A673 (cell line): ENCODE data around the gene GPR37. TPM values are rescaled to one million over a fixed set of nuclear protein-coding genes. Genes with fewer than 3 reads are reported as not detected.
A peak's percentile ranks its signal among the peaks of the same experiment; 100 is the strongest.

ENCODE experiments used
- BruUV-seq: library from RNA; stranded (reverse); fragments of 400-500 nt; replicated peaks from 2 replicates; lab custom pipeline; 2021; lab: Mats Ljungman, UMichigan
- CTCF ChIA-PET: fragments of 300-600 bp; sonication (Branson Sonifier 250); formaldehyde crosslinking; loops from one replicate; lab custom pipeline; 2022; ENCODE audit warnings: antibody characterized with exemption; lab: Charles Lee
- POLR2A ChIA-PET: fragments of 300-600 bp; sonication (Branson Sonifier 250); formaldehyde crosslinking; loops from one replicate; lab custom pipeline; 2022; ENCODE audit warnings: antibody characterized with exemption; ENCODE audit not compliant: low non-redundant PET; lab: Charles Lee
- DNase-seq: peaks from one replicate; pipeline ENCODE4 v3.0.0-alpha.2; 2015; ENCODE audit warnings: low spot score
- H3K27ac ChIP-seq: fragments of 200-600 bp; sonication (generic); 2 replicates; pipeline ENCODE4 v1.5.1; 2016; ENCODE audit warnings: mixed run types, low read depth, mild to moderate bottlenecking, mixed read lengths, antibody characterized with exemption, low read length; ENCODE audit not compliant: poor library complexity, severe bottlenecking
- H3K27me3 ChIP-seq: fragments of 200-600 bp; sonication (generic); replicated peaks from 2 replicates; pipeline ENCODE4 v1.6.1; 2017; ENCODE audit warnings: mixed run types, low read depth, mild to moderate bottlenecking, mixed read lengths, antibody characterized with exemption, low read length; ENCODE audit not compliant: insufficient read depth, poor library complexity
- H3K36me3 ChIP-seq: fragments of 200-600 bp; sonication (generic); 2 replicates; pipeline ENCODE4 v1.6.1; 2016; ENCODE audit warnings: mixed run types, mild to moderate bottlenecking, mixed read lengths, antibody characterized with exemption, low read length; ENCODE audit not compliant: insufficient read depth, poor library complexity, severe bottlenecking
- H3K4me1 ChIP-seq: fragments of 200-600 bp; sonication (generic); 2 replicates; pipeline ENCODE4 v1.6.1; 2017; ENCODE audit warnings: mixed run types, mild to moderate bottlenecking, mixed read lengths, antibody characterized with exemption, low read length; ENCODE audit not compliant: insufficient read depth, poor library complexity, severe bottlenecking
- H3K4me3 ChIP-seq: fragments of 200-600 bp; sonication (generic); 2 replicates; pipeline ENCODE4 v1.5.1; 2016; ENCODE audit warnings: low read depth, mixed run types, mild to moderate bottlenecking, mixed read lengths, low read length; ENCODE audit not compliant: poor library complexity, severe bottlenecking
- H3K9me3 ChIP-seq: fragments of 200-600 bp; sonication (generic); 2 replicates; pipeline ENCODE4 v1.6.1; 2016; ENCODE audit warnings: mixed run types, low read depth, mild to moderate bottlenecking, mixed read lengths, antibody characterized with exemption, low read length; ENCODE audit not compliant: poor library complexity, severe bottlenecking
- EZH2 ChIP-seq: fragments of 200-600 bp; sonication (generic); IDR thresholded peaks from 2 replicates; pipeline ENCODE4 v1.6.1; 2017; ENCODE audit warnings: borderline replicate concordance, low read depth, mild to moderate bottlenecking, mixed read lengths, antibody characterized with exemption, low read length; ENCODE audit not compliant: poor library complexity, severe bottlenecking
- intact Hi-C: fragments of 100-400 bp; cut with micrococcal nuclease; formaldehyde crosslinking; loops from one replicate; pipeline ENCODE4 v1.10.0; 2022; ENCODE audit not compliant: unreplicated experiment
- total RNA-seq: library from RNA; stranded (reverse); gene quantifications from 2 replicates; pipeline ENCODE4 v1.2.3, GENCODE V29; 2021
- TF ChIP-seq, protein P1 (sequence below): fragments of 300-800, 200-600 bp; sonication (generic); conservative IDR thresholded peaks from 2 replicates; pipeline ENCODE4 v1.5.1; 2017; ENCODE audit warnings: low read depth, mild to moderate bottlenecking, antibody characterized with exemption, low read length, moderate library complexity, mixed read lengths

GPR37 gene
- total RNA-seq, 1 experiment from 2014 or later = 0.67 TPM

DNA sequence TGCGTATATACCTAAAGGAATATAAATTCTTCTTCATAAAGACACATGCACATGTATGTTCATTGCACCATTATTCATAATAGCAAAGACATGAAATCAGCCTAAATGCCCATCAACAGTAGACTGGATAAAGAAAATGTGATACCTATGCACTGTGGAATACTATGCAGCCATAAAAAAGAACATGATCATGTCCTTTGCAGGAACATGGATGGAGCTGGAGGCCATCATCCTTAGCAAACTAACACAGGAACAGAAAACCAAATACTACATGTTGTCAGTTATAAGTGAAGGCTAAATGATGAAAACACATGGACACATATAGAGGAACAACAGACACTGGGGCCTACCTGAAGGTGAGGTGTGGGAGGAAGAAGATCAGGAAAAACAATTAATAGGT lies 48.7 kb downstream of the GPR37 start:
- TF ChIP-seq, protein P1, sequence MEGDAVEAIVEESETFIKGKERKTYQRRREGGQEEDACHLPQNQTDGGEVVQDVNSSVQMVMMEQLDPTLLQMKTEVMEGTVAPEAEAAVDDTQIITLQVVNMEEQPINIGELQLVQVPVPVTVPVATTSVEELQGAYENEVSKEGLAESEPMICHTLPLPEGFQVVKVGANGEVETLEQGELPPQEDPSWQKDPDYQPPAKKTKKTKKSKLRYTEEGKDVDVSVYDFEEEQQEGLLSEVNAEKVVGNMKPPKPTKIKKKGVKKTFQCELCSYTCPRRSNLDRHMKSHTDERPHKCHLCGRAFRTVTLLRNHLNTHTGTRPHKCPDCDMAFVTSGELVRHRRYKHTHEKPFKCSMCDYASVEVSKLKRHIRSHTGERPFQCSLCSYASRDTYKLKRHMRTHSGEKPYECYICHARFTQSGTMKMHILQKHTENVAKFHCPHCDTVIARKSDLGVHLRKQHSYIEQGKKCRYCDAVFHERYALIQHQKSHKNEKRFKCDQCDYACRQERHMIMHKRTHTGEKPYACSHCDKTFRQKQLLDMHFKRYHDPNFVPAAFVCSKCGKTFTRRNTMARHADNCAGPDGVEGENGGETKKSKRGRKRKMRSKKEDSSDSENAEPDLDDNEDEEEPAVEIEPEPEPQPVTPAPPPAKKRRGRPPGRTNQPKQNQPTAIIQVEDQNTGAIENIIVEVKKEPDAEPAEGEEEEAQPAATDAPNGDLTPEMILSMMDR = no peak
- TF ChIP-seq EZH2 = no peak
- H3K4me3 ChIP-seq = no peak overlapping the region
- BruUV-seq = no TSS peak
- peaks cover under 1% of the 10 kb centered on the region for H3K4me1 ChIP-seq
- H3K27ac ChIP-seq = no peak overlapping the region
- H3K36me3 ChIP-seq = no peaks in the 10 kb centered on the region
- H3K27me3 ChIP-seq = no peaks in the 10 kb centered on the region
- CTCF ChIA-PET = no interaction called here
- DNase-seq = no peak
- intact Hi-C loops = no loop called here
- POLR2A ChIA-PET = no interaction called here
- H3K9me3 ChIP-seq = no peaks in the 10 kb centered on the region

DNA sequence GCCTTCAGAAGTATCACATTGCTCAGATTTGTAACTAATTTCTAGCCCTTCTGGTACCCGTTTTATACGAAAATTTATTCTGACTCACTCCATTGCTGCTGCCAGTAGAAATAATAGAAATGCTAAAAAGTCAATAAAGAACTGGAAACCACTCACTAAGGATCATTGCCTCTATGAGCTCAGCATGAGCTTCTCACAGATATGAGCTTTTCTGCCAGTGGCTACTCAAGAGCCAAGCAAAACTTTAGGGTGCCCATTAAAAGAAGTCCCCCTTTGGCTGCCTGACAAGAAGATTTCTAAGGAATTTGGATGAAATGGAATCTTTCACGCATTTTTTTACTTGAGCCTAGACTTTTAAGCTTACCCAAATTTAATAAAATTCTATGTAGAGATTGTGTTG lies 52.5 kb downstream of the GPR37 start:
- Histone ChIP-seq H3K27me3 (no peaks in the 10 kb centered on the region), H3K9me3 (peaks cover 2% of the 10 kb centered on the region), H3K27ac (no peak overlapping the region), H3K4me1 (peaks cover 6% of the 10 kb centered on the region), H3K4me3 (no peak overlapping the region), H3K36me3 (no peaks in the 10 kb centered on the region)
- BruUV-seq = no TSS peak
- intact Hi-C loops = no loop called here
- peak; percentile 29 for DNase-seq
- TF ChIP-seq, protein P1 = no peak
- no peak for TF ChIP-seq EZH2
- CTCF ChIA-PET = no interaction called here
- POLR2A ChIA-PET = no interaction called here

DNA sequence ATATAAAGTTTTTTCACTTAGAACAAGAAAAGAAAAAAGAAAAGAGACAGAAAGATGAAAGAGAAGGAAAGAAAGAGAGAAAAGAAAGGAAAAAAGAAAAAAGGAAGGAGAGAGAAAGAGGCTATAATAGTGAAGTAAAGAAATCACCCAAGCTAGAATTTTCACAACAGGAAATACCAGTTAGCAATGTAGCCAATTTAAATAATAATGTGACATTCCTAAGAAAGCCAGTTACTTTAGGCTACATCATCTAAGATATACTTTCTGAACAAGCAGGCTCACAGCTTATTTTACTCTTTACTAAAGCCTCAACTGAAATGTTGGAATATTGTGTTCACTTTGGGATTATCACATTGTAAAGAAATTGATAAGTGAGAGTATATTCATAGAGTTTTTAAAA lies 53.6 kb downstream of the GPR37 start:
- ChIA-PET POLR2A (no interaction called here), CTCF (no interaction called here)
- BruUV-seq = no TSS peak
- intact Hi-C loops = no loop called here
- Histone ChIP-seq H3K4me3 (no peak overlapping the region), H3K27ac (peak overlapping the region; percentile 67), H3K27me3 (no peaks in the 10 kb centered on the region), H3K36me3 (no peaks in the 10 kb centered on the region), H3K9me3 (peaks cover 3% of the 10 kb centered on the region), H3K4me1 (peaks cover 6% of the 10 kb centered on the region)
- TF ChIP-seq EZH2 = no peak
- TF ChIP-seq, protein P1 = no peak
- peak; percentile 44 for DNase-seq
